Measurements from ENCODE around the gene BIN2. TPM values are rescaled to one million over a fixed set of nuclear protein-coding genes. Genes with fewer than 3 reads are reported as not detected.

Gene BIN2
- polyA plus RNA-seq, 3 donors = 120 to 376 (median 196) TPM

DNA sequence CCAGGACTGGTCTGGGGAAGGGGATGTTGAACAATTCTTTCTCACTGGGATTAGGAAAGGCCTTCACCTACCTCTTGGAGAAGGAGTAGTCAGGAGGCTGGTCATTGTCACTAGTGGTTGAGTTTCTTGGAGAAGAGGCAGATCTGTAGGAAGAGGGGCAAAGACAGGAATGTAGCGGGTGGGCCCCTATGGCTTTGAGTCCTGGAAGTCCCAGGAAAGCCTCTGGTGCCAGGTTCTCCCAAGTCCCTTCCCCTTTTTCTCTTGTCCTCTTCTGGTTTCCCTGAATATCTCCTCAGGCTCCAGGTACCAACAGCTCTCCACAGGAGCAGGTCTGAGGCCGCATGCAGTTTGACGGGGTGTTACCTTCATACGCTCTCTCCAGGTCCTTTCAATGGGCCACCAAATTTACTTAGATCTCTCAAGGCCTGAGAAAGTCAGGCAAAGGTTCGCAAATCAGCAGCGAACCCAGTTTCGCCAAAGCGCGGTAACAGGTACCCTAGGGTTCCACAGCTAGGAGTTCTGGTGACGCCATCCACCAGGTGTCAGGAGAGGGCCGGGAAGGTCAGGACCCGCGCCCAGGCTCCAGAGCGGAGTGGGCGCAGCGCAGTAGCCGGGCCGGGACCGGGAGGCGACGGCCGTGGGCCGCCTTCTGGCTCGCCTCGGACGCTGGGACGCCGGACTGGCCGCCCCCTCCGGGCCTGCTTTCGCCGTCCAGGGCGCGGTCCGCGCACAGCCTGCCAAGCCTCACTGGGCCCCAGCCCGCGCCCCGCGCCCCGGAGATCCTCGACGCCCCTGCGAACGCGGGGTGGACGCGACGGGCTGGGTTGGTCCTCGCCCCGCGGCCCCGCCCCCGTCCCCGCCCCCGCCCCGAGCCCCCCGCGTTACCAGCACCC is 54.6 kb downstream of the BIN2 start:
- WGBS (ENCODE audit: insufficient coverage) = 7% methylated on average over 48 of the region's 59 CpGs
- DNase-seq = peak in 1 of 3 donors; percentile 22
- Mint-ChIP-seq H3K4me1 (peaks cover 18% of the 10 kb centered on the region), H3K9me3 (peaks cover 0 to 8% (median 2%) of the 10 kb centered on the region in 7 donors), H3K36me3 (peaks cover 0 to 15% of the 10 kb centered on the region in 2 donors), H3K4me3 (peak overlapping the region; percentile 87 to 93), H3K27ac (peak overlapping the region in 1 of 7 donors; percentile 68), H3K27me3 (ENCODE audit: low read depth in 3 of 3) (peaks cover 35 to 51% (median 41%) of the 10 kb centered on the region in 3 donors)
- Histone ChIP-seq H3K27ac (ENCODE audit: low read depth in 1 of 2, low read length in 2 of 2) (no peak overlapping the region), H3K9me3 (replicated peaks in 1 of 2; ENCODE audit: control insufficient read depth in 1 of 2, insufficient read depth in 1 of 2, low read length in 2 of 2) (peaks cover 0 to 5% of the 10 kb centered on the region in 2 donors), H3K79me2 (ENCODE audit: insufficient read depth, low read length) (no peaks in the 10 kb centered on the region), H4K20me1 (ENCODE audit: insufficient read depth, low read length) (no peaks in the 10 kb centered on the region), H3K27me3 (ENCODE audit: control insufficient read depth in 2 of 2, insufficient read depth in 2 of 2, low read length in 2 of 2) (peaks cover 20 to 35% of the 10 kb centered on the region in 2 donors), H3K9ac (ENCODE audit: insufficient read depth, low read length, poor library complexity, severe bottlenecking) (peak overlapping the region; percentile 69), H3K36me3 (replicated peaks in 1 of 2; ENCODE audit: control insufficient read depth in 1 of 2, insufficient read depth in 2 of 2, low read length in 2 of 2) (no peaks in the 10 kb centered on the region), H2AFZ (ENCODE audit: insufficient read depth, low read depth, low read length, poor library complexity, severe bottlenecking) (peak overlapping the region; percentile 87), H3K4me1 (ENCODE audit: control insufficient read depth in 1 of 2, insufficient read depth in 2 of 2, low read length in 2 of 2) (peaks cover 16 to 21% of the 10 kb centered on the region in 2 donors), H3K4me2 (replicated peaks; ENCODE audit: extremely low read depth, low read length, poor library complexity, severe bottlenecking) (peak overlapping the region; percentile 93), H3K4me3 (replicated peaks in 1 of 3; ENCODE audit: low read depth in 2 of 3, low read length in 3 of 3) (peak overlapping the region; percentile 16 to 90 (median 75))
- TF ChIP-seq, protein P1, sequence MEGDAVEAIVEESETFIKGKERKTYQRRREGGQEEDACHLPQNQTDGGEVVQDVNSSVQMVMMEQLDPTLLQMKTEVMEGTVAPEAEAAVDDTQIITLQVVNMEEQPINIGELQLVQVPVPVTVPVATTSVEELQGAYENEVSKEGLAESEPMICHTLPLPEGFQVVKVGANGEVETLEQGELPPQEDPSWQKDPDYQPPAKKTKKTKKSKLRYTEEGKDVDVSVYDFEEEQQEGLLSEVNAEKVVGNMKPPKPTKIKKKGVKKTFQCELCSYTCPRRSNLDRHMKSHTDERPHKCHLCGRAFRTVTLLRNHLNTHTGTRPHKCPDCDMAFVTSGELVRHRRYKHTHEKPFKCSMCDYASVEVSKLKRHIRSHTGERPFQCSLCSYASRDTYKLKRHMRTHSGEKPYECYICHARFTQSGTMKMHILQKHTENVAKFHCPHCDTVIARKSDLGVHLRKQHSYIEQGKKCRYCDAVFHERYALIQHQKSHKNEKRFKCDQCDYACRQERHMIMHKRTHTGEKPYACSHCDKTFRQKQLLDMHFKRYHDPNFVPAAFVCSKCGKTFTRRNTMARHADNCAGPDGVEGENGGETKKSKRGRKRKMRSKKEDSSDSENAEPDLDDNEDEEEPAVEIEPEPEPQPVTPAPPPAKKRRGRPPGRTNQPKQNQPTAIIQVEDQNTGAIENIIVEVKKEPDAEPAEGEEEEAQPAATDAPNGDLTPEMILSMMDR (IDR thresholded peaks at IDR 0.05) = no peak
- intact Hi-C loops (cut with micrococcal nuclease) = loop anchor here in 1 of 2 donors (10.0 kb wide), 2 partner anchors 55 to 75 kb away; partner anchors contain the start of genes CELA1 and POU6F1

DNA sequence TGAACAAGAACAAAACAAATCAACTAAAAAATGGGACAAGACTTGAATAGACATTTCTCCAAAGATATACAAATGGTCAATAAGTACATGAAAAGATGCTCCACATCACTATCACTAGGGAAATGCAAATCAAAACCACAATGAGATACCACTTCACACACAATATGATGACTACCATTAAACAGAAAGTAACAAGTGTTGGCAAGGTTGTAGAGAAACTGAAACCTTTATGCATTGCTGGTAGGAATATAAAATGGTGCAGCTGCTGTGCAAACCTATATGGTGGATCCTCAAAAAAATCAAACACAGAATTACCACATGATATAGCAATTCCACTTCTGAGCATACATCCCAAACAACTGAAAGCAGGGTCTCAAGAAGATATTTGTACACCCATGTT is 59.0 kb downstream of the BIN2 start:
- H3K9ac ChIP-seq (ENCODE audit: insufficient read depth, low read length, poor library complexity, severe bottlenecking) = no peak overlapping the region
- H3K27me3 Mint-ChIP-seq (ENCODE audit: low read depth in 3 of 3) = peaks cover 12 to 26% (median 21%) of the 10 kb centered on the region in 3 donors
- H3K4me3 ChIP-seq (replicated peaks in 1 of 3; ENCODE audit: low read depth in 2 of 3, low read length in 3 of 3) = no peak overlapping the region
- peaks cover 0 to 5% of the 10 kb centered on the region in 2 donors for H3K9me3 ChIP-seq (replicated peaks in 1 of 2; ENCODE audit: control insufficient read depth in 1 of 2, insufficient read depth in 1 of 2, low read length in 2 of 2)
- no peak overlapping the region for H2AFZ ChIP-seq (ENCODE audit: insufficient read depth, low read depth, low read length, poor library complexity, severe bottlenecking)
- H3K79me2 ChIP-seq (ENCODE audit: insufficient read depth, low read length) = no peaks in the 10 kb centered on the region
- H3K4me1 Mint-ChIP-seq = peaks cover 14% of the 10 kb centered on the region
- no peak for DNase-seq
- no peak overlapping the region for H3K4me2 ChIP-seq (replicated peaks; ENCODE audit: extremely low read depth, low read length, poor library complexity, severe bottlenecking)
- peaks cover 7 to 10% of the 10 kb centered on the region in 2 donors for H3K4me1 ChIP-seq (ENCODE audit: control insufficient read depth in 1 of 2, insufficient read depth in 2 of 2, low read length in 2 of 2)
- H3K27ac ChIP-seq (ENCODE audit: low read depth in 1 of 2, low read length in 2 of 2) = no peak overlapping the region
- H3K36me3 Mint-ChIP-seq = peaks cover 0 to 8% of the 10 kb centered on the region in 2 donors
- H3K4me3 Mint-ChIP-seq = no peak overlapping the region
- H3K27ac Mint-ChIP-seq = no peak overlapping the region
- peaks cover 8 to 16% of the 10 kb centered on the region in 2 donors for H3K27me3 ChIP-seq (ENCODE audit: control insufficient read depth in 2 of 2, insufficient read depth in 2 of 2, low read length in 2 of 2)
- TF ChIP-seq, protein P1 (IDR thresholded peaks at IDR 0.05) = no peak
- peaks cover 0 to 5% (median 0%) of the 10 kb centered on the region in 7 donors for H3K9me3 Mint-ChIP-seq
- H3K36me3 ChIP-seq (replicated peaks in 1 of 2; ENCODE audit: control insufficient read depth in 1 of 2, insufficient read depth in 2 of 2, low read length in 2 of 2) = no peaks in the 10 kb centered on the region
- intact Hi-C loops (cut with micrococcal nuclease) = loop anchor here in 1 of 2 donors (10.0 kb wide), 2 partner anchors 50 to 80 kb away; partner anchors contain the start of genes CELA1 and POU6F1
- no peaks in the 10 kb centered on the region for H4K20me1 ChIP-seq (ENCODE audit: insufficient read depth, low read length)

Data from CD14-positive monocyte (primary cell).